ENCODE results near the gene KIAA2012. TPM values are rescaled to one million over a fixed set of nuclear protein-coding genes. Genes with fewer than 3 reads are reported as not detected.

The KIAA2012 gene
- total and polyA plus RNA-seq, 2 experiments from 2014 or later, result 0.24 TPM; not detected in 1

DNA sequence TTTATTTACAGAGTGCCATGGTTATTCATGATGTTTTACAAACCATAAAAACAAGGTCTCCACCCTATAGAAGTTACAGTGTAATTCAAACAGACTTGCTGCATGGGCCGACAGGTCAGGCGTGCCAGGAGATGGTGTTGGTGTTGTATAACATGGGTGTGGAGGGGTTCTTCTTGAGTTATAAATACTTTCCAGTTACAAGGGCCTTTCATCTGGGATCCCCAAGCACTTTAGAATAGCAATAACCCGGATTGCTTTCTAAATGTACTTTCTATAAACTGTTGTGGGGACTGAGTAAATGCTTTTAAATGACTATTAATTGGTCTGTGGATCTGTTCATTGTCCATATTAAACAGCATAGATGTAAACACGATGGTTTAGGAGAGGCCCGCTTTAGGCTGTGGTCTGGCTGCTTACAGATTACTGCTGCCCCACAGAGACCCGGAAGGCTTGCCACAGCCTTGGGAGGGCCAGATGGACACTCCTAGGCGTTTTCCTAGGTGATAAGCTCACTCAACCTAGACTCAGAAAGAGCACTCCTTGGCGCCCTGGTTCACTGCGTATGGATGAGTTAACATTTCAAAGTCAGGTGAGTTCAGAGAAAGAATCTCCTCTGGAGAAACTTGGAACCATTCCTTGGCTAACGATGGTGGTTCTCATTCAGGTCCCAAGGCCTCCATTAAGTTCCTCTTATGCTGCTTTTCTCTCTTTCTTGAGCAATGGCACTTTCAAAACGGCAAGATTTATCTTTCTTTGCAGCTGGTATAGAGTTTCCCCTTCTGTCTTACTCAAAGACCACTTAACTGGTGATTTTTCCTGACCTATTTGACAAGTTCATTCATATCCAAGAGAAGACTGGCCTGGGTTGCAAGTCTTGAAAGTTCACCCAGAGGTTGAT, 3.6 kb upstream of the KIAA2012 start:
- TF ChIP-seq, protein P1, sequence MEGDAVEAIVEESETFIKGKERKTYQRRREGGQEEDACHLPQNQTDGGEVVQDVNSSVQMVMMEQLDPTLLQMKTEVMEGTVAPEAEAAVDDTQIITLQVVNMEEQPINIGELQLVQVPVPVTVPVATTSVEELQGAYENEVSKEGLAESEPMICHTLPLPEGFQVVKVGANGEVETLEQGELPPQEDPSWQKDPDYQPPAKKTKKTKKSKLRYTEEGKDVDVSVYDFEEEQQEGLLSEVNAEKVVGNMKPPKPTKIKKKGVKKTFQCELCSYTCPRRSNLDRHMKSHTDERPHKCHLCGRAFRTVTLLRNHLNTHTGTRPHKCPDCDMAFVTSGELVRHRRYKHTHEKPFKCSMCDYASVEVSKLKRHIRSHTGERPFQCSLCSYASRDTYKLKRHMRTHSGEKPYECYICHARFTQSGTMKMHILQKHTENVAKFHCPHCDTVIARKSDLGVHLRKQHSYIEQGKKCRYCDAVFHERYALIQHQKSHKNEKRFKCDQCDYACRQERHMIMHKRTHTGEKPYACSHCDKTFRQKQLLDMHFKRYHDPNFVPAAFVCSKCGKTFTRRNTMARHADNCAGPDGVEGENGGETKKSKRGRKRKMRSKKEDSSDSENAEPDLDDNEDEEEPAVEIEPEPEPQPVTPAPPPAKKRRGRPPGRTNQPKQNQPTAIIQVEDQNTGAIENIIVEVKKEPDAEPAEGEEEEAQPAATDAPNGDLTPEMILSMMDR (IDR thresholded peaks at IDR 0.05; ENCODE audit: low read depth, low read length), result no peak
- no peak for DNase-seq (ENCODE audit: low read depth in 1 of 2, low spot score in 1 of 2)
- Histone ChIP-seq H3K9me3 (ENCODE audit: low read depth) (no peaks in the 10 kb centered on the region), H3K4me1 (ENCODE audit: low read depth) (peaks cover 9% of the 10 kb centered on the region), H3K27me3 (no peaks in the 10 kb centered on the region), H3K27ac (no peak overlapping the region), H3K4me3 (no peak overlapping the region), H3K36me3 (no peaks in the 10 kb centered on the region)

DNA sequence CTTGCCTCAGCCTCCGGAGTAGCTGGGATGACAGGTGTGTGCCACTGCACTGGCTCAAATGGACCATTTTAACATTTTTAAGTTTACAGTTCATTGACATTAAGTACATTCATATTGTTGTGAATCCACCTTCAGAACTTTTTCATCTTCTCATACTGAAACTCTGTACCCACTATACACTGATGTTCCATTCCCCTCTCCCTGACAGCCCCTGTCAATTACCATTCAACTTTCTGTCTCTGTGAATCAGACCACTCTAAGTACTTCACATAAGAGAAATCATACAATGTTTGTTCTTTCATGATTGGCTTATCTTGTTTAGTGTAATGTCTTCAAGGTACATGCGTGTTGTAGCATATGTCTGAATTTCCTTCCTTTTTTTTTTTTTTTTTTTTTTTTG, 1.9 kb upstream of the KIAA2012 start:
- DNase-seq (ENCODE audit: low read depth in 1 of 2, low spot score in 1 of 2), result no peak
- no peaks in the 10 kb centered on the region for H3K36me3 ChIP-seq
- H3K27me3 ChIP-seq, result no peaks in the 10 kb centered on the region
- TF ChIP-seq, protein P1 (IDR thresholded peaks at IDR 0.05; ENCODE audit: low read depth, low read length), result no peak
- peaks cover 9% of the 10 kb centered on the region for H3K4me1 ChIP-seq (ENCODE audit: low read depth)
- no peaks in the 10 kb centered on the region for H3K9me3 ChIP-seq (ENCODE audit: low read depth)
- no peak overlapping the region for H3K27ac ChIP-seq
- H3K4me3 ChIP-seq, result no peak overlapping the region

DNA sequence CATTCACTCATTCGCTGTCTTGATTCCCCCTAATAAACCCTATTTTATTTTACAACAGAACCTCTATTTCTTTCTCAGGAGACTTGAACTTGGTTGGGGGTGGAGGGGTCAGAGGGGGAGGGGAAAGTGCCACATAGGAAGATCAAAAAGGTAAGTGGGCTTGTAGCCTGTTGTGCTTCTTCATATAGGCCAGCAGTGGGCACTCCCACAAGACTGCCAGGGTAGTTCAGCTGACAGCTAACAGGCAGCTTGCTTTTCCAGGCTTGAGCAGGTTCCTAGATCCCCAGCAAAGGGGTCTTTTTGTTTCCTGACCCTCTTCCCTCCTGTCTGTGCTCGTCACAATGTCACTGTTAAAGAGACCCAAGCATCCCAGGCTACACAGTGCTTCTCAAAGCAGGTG, 829 bp upstream of the KIAA2012 start:
- Histone ChIP-seq H3K4me3 (no peak overlapping the region), H3K36me3 (no peaks in the 10 kb centered on the region), H3K9me3 (ENCODE audit: low read depth) (no peaks in the 10 kb centered on the region), H3K4me1 (ENCODE audit: low read depth) (peaks cover 9% of the 10 kb centered on the region), H3K27me3 (no peaks in the 10 kb centered on the region), H3K27ac (no peak overlapping the region)
- peak in 1 of 2 donors; percentile 23 for DNase-seq (ENCODE audit: low read depth in 1 of 2, low spot score in 1 of 2)
- TF ChIP-seq, protein P1 (IDR thresholded peaks at IDR 0.05; ENCODE audit: low read depth, low read length), result peak; percentile 30

DNA sequence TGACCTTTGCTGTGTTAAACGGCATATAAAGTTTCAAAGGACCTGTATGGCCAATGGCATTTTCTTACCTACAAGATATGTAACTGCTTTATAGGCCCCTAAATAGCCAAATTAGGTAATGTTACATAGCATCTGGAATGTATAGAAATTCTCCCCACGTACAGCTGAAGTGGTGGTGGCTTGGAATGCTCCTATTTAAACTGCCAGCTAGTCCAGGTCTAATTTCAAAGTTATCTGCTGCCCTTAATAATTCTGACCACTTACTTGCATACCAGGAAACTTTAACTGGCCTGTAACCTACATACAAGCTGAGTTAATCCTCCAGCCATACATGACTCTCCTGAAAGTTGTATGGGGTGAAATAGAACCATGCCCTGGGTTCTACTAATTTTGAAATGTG, 1.3 kb downstream of the KIAA2012 start:
- TF ChIP-seq, protein P1 (IDR thresholded peaks at IDR 0.05; ENCODE audit: low read depth, low read length), result no peak
- peaks cover 9% of the 10 kb centered on the region for H3K4me1 ChIP-seq (ENCODE audit: low read depth)
- no peaks in the 10 kb centered on the region for H3K36me3 ChIP-seq
- no peak overlapping the region for H3K4me3 ChIP-seq
- no peaks in the 10 kb centered on the region for H3K27me3 ChIP-seq
- DNase-seq (ENCODE audit: low read depth in 1 of 2, low spot score in 1 of 2), result peak in 1 of 2 donors; percentile 37
- H3K27ac ChIP-seq, result no peak overlapping the region
- H3K9me3 ChIP-seq (ENCODE audit: low read depth), result no peaks in the 10 kb centered on the region

DNA sequence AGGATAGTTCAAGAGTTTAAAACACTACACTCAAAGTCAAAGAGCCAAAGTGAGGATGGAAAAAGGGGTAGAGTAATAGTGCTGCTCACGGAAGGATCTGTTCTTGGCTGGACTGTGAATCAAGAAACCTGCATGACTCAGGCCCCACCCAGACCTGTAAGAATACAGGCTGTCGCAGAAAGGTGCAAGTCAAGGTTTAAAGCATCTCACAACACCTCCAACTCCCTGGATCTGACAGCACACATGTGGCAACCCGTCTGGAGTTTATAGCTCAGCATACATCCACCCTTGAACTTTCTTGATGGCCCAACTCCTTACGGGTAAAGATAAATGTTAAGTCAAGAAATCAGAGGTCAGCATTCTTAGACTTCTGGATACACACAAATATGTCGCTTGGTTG, 6.3 kb downstream of the KIAA2012 start:
- Histone ChIP-seq H3K4me3 (no peak overlapping the region), H3K27me3 (no peaks in the 10 kb centered on the region), H3K36me3 (no peaks in the 10 kb centered on the region), H3K4me1 (ENCODE audit: low read depth) (peaks cover under 1% of the 10 kb centered on the region), H3K9me3 (ENCODE audit: low read depth) (no peaks in the 10 kb centered on the region), H3K27ac (no peak overlapping the region)
- TF ChIP-seq, protein P1 (IDR thresholded peaks at IDR 0.05; ENCODE audit: low read depth, low read length), result no peak
- no peak for DNase-seq (ENCODE audit: low read depth in 1 of 2, low spot score in 1 of 2)

Measured in cardiac muscle cell (in vitro differentiated cells and primary cell).